HG03280 (cell line): ENCODE data around the gene LIN54.

ENCODE experiments used
- ATAC-seq: cut with Tn5 transposase; IDR thresholded peaks from one replicate; pipeline ENCODE4 v1.9.1; 2021; ENCODE audit warnings: mild to moderate bottlenecking, moderate library complexity; ENCODE audit not compliant: unreplicated experiment

Gene LIN54

DNA sequence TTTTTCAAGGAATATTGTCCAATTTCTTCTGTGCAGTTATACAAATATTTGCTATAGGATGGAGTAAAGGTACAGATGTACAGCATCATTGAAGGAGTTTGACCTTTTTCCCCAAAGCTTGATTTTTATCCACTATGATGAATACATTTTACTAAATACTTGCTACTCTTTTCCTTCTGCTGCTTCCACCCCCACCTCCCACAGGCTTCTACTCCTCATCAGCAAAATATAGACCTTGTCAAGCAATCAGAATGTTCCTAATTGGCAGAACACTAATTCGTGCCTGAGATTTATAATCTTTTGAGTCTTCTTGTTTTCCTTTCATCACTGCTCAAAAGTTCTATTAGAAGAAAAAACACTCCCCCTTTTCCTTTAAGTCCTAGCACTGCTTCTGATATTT is 113.9 kb downstream of the LIN54 start:
- ATAC-seq, result no peak

DNA sequence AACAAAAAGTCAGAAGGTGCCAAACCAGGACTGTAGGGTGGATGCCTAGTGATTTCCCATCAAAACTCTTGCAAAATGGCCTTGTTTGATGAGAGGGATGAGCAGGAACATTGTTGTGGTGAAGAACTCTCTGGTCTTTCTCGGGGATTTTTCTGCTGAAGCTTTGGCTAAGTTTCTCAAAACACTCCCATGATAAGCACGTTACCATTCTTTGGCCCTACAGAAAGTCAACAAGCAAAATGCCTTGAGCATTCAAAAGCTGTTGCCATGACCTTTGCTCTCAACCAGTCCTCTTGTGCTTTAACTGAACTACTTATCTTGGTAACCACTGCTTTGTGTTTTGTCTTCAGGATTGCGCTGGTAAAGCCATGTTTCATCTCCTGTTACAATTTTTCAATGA is 116.7 kb downstream of the LIN54 start:
- ATAC-seq, result no peak

DNA sequence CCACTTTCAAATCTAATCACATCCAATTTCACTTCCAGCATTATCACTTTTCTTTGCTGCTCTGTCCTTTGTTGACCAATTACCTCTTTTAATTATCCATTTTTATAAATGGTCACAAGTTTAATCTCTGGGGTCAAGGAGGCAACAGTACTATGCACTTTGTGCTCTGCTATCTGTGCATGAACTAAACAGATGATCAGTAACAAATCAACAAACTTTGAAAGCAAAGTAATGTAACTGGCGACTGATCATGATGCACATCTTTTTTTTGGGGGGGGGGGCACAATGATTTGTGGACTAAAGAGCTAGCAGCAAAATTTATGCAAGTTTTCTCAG is 118.2 kb downstream of the LIN54 start:
- ATAC-seq, result no peak

DNA sequence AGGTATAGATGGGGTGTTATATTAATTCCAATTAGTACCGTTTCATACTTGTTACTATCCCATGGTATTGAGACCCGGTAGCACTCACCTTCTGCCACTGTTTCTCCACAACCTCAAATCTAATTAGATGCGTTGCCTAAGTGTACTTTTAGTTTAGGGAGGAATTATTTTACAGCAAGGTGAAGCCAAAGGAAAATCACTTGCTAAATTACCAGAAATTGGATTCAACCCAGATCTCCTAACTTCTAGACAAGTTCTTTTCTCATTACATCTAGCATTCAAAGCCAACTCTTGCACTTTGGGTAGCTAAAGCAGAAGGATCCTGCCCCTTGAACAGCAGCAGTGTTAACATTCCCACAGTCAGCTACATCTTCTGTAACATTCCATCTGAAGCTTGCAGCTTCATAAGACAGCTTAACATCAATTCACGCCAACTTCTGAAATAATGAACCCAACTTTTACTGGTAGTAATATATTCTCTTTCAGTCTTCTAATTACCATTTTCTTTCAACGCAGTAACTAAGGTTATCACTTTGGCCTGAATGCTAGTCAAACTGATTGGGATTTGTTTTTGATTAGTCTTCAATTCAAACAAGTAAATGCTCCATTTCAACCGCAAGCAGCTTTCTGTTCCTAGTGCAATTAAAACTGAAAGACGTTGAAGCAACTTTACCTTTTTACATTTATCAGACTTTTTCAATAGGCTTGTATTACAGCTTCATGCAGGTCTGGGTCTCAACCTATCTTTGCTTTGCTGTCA is 118.7 kb downstream of the LIN54 start:
- no peak for ATAC-seq

DNA sequence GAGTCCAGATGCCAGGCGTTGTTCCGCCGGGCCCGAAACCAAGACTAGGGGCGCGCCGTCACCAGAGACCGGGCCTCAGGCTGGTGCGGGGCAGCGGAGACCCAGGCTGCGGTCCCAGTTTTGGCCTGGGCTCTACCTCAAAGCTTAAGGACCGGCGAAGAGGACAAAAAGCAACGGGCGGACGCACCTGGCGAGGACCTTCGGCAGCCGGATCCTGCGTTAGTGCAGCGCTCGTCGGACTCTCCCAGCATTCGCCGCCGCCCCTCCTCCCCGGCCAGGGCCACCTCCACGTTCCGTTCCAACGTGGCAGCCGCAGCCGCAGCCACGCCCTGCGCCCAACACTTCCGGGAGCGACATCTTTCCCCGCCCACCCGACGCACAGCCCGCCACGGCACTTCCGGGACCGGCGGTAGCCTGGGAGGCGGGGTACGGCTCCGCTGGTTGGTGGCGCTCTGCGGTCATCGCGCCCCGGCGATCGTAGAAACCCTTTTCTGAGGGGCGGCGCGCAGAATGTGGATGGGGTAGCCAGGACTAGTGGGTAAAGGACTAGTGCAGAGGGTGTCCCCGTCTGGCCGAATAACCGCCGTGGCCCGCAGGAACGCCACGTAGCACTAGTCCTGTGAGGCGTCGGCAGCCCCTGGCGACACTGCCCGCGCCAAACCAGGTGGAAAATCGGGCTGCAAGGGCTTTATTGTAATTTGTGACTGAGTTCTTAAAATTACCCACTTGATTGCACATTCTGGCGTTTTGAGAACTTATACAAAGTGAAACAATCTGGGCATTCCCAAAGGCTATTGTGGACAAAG is 119.5 kb downstream of the LIN54 start, which contains the start of gene SEC31A:
TSS of gene SEC31A (minus strand) at position 253 of the 806 bp plus-strand sequence. CDS start 9,217 bp downstream, outside the sequence.
- ATAC-seq, result peak; percentile 90

DNA sequence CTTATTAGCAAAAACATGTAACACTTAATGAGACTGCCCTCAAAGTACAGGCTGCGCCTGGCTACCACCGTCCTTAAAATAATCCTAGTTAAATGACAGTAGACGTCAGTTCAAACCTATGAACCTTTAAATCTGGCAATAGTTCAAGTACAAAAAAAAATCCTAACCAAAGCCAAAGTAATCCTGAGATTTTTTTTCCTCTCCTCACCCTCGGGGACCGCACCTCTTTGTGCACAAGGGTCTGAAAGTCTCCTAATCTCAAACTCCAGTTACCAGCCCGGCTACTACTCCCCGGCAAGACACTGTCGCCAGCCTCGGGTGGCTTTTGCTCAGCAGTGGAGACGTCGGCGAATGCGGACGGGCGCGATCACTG is 120.1 kb downstream of the LIN54 start:
- ATAC-seq, result peak; percentile 0

DNA sequence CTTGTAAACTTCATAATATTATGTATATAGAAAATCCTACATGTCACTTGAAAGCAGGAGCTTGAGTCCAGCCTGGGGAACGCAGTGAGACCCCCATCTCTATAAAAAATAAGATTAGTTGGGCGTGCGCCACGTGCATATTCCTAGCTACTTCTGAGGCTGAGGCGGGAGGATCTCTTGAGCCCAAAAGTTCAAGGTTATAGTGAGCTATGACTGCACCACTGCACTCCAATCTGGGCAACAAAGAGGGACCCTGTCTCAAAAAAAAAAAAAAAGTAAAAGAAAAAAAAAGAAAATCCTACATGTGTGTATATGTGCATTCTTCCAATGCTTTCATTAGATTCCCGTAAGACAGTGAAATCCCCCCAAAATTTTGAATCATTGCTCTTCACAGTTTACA is 121.3 kb downstream of the LIN54 start:
- ATAC-seq, result no peak

DNA sequence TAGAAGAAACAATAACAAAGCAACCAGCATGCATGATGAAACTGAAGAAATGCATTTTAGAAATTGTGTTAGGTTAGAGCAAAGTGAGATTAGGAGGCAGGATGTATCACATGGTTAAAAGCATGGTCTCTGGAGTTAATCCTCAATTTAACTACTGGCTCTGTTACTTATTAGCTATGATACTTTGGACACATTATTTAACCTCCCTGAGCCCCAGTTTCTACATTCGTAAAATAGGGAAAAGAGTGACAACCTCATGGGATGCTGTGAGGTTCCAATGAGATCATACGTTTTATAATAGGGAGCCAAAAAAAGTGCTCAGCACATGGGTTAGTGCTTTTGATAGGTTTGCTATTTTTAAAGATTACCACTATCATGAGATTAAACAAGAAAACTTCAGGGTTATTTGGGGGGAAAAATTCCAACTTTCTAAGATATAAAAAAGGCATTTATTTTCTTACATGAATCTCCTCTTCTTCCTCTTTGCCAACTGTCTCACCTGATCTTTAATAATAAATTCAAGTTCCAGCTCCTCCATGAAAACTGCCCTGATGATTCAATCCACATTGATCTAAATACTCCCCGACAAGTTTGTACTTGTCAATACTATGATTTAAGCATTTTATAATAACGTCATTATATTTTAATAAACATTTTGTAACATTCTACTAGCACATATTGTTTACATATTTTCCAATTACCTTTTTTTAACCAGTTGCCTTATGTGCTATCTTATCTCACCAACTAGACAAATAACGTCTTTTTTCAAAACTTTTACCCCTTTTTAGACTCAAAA is 124.3 kb downstream of the LIN54 start:
- ATAC-seq, result no peak

DNA sequence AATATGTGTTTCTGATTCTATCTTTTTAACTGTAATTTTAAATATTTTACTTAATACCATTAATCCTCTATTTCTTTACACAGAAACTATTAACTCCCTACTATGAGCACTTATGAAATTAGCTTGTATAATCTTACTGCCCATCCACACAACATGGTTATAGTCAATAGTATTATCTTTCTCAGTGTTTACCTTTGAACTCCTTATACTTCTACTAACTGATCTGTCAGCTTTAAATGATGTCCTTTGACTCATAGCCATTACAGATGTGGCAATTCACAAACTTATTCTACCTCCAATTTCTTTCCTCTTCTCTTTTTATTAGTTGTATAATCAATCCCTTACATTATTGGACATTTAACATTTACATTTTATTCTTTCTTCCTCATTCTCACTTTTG is 125.2 kb downstream of the LIN54 start:
- no peak for ATAC-seq
